Astrocyte (in vitro differentiated cells and primary cell): Measurements from ENCODE around the gene CTAGE8.
"Not testable (repeated sequence)": the region's sequence is repeated elsewhere in the genome, so short reads cannot be mapped to it uniquely, and the experiment has no call there.

ENCODE experiments used
- EZH2 ChIP-seq: IDR thresholded peaks from 2 replicates; pipeline ENCODE4 v1.6.1; 2012; ENCODE audit warnings: mild to moderate bottlenecking, low read length, inconsistent platforms; ENCODE audit not compliant: insufficient read depth
- TF ChIP-seq, protein P1 (sequence below): IDR thresholded peaks from 2 replicates; pipeline ENCODE4 v1.5.1; 2011; ENCODE audit warnings: low read depth, mild to moderate bottlenecking, inconsistent platforms, low read length, moderate library complexity; ENCODE audit not compliant: insufficient read depth

DNA sequence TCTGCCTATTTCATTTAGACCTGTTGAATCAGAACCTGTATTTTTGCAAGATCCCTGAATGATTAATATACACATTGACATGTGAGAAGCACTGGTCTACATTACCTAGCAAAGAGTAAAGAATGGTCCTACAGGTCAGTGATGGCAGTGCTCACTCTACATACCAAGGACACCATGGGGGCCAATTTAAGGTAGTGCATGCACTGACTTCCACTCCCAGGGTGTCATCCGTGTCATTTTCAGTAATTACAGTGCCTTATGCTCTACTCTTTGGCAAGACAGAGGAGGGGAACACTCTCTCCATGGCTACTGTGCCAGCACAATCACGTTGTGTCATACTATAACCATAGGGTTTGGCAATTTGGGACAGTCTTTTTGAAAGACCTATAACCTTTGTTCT is 23.7 kb downstream of the CTAGE8 start:
- TF ChIP-seq EZH2, result not testable (repeated sequence)
- TF ChIP-seq, protein P1, sequence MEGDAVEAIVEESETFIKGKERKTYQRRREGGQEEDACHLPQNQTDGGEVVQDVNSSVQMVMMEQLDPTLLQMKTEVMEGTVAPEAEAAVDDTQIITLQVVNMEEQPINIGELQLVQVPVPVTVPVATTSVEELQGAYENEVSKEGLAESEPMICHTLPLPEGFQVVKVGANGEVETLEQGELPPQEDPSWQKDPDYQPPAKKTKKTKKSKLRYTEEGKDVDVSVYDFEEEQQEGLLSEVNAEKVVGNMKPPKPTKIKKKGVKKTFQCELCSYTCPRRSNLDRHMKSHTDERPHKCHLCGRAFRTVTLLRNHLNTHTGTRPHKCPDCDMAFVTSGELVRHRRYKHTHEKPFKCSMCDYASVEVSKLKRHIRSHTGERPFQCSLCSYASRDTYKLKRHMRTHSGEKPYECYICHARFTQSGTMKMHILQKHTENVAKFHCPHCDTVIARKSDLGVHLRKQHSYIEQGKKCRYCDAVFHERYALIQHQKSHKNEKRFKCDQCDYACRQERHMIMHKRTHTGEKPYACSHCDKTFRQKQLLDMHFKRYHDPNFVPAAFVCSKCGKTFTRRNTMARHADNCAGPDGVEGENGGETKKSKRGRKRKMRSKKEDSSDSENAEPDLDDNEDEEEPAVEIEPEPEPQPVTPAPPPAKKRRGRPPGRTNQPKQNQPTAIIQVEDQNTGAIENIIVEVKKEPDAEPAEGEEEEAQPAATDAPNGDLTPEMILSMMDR, result not testable (repeated sequence)
